Measurements from ENCODE around the gene ZMYM2. TPM values are rescaled to one million over a fixed set of nuclear protein-coding genes. Genes with fewer than 3 reads are reported as not detected.

The ZMYM2 gene
- total RNA-seq: 177 TPM

DNA sequence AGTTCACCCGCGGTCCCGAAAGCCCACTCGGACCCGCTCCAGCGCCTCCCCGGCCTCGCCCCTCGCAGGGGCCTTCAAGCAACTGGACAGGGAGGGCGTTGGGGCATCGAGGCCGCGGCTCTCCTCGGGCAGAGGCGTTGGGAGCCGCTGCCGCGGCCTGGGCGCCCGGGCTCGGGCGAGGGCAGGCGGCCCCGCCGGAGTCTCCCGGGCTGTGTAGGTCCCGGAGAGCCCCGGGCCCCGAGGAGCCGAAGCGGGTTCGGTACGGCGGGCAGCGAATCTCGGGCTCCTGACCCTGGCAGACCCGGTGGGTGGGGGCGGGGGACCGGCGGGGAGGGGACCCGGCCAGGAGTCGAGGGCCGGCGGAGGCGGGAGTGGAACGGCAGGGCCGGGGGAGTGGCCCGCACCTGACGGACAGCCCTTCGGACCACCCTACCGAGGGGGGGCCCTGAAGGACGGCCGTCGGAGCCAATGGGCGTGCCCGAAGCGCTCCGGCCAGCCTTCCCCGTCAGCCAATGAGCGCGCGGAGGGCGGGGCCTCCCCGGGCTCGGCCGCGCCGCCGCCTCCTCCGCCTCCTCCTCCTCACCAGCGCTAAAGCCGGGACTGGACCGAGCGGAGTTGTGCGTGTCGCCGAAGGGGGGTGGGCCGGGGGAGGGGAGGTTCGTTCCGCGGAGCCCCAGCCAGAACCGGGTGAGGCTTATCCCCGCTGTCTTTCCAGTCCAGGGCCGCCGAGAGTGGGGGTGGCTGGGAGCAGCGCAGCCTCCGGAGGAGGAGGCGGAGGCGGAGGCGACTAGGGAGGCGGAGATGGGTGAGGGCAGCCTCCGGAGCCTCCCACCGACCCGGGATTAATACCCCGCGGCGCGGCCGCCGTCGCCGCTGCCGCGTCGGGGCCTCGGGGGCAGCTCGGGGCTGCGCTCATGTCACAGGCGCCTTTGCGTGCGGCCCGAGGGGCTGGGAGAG is at the start of gene ZMYM2:
TSS of gene ZMYM2 (plus strand) at position 573 of the 957 bp plus-strand sequence. CDS start 34,346 bp downstream, outside the sequence.

Other genes with a start within 250 kb of the ZMYM2 start
- gene PSPC1, start 175.8 kb upstream of the ZMYM2 start, total RNA-seq: 88.7 TPM
- 18.5 TPM for gene ZMYM5, start 95.1 kb upstream of the ZMYM2 start, total RNA-seq
- gene GJA3, start 202.3 kb downstream of the ZMYM2 start, total RNA-seq: 4.4 TPM
- gene GJB2, start 234.2 kb downstream of the ZMYM2 start, total RNA-seq: 2.3 TPM